Measurements from ENCODE around the gene CLIP2.

DNA sequence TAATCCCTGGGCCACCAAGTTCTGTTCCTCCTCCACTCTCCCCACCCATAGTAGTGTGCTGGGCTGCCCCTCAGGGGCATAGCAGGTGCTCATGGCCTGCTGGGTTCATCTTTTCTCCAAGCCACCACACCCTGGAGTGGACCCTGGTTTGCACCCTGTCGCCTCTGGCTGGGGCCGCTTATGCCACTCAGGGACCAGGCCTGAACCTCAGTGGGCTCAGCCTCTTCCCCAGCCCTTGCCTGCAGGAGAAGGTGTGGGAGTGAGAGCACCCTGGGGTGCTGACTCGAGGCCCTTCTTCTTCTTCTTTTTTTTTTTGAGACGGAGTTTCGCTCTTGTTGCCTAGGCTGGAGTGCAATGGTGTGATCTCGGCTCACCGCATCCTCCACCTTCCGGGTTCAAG is 10.2 kb downstream of the CLIP2 start:
- no peak for TF ChIP-seq CTCF (IDR thresholded peaks at IDR 0.05)
- TF ChIP-seq POLR2A (IDR thresholded peaks at IDR 0.05; ENCODE audit: low read depth), result no peak
- no peak for TF ChIP-seq EP300 (IDR thresholded peaks at IDR 0.05)
- no peak for TF ChIP-seq POLR2AphosphoS5 (IDR thresholded peaks at IDR 0.05)

Data from esophagus muscularis mucosa (tissue), 4 donors.